ENCODE data around the gene GABPB2. TPM values are rescaled to one million over a fixed set of nuclear protein-coding genes. Genes with fewer than 3 reads are reported as not detected.
A peak's percentile ranks its signal among the peaks of the same experiment; 100 is the strongest.

GABPB2 gene
- total RNA-seq, 1 donor = 16.3 TPM

GRCh38 chr1:151124763-151125403, 54.3 kb downstream of the GABPB2 start:
- peaks cover 6% of the 10 kb centered on the region for H3K4me1 ChIP-seq (ENCODE audit: insufficient read depth, low read length)
- DNase-seq (ENCODE audit: insufficient read length, low spot score, missing footprints) = no peak
- TF ChIP-seq CTCF (IDR thresholded peaks at IDR 0.05; ENCODE audit: extremely low read depth, low read depth, low read length) = no peak
- H3K36me3 ChIP-seq (ENCODE audit: insufficient read depth, low read length) = no peaks in the 10 kb centered on the region
- H3K27me3 ChIP-seq (ENCODE audit: insufficient read depth, low read length) = no peaks in the 10 kb centered on the region
- no peak overlapping the region for H2AFZ ChIP-seq (ENCODE audit: low read length)
- H3K4me2 ChIP-seq (ENCODE audit: insufficient read depth, low read length) = no peak overlapping the region
- no peak overlapping the region for H3K4me3 ChIP-seq (ENCODE audit: insufficient read depth, low read length)
- no peaks in the 10 kb centered on the region for H3K79me2 ChIP-seq (ENCODE audit: insufficient read depth, low read length)
- H4K20me1 ChIP-seq (ENCODE audit: insufficient read depth, low read length) = no peaks in the 10 kb centered on the region
- H3K27ac ChIP-seq (ENCODE audit: low read depth, low read length) = no peak overlapping the region
- no peaks in the 10 kb centered on the region for H3K9me3 ChIP-seq (ENCODE audit: low read depth, low read length)

GRCh38 chr1:151128800-151129199, 58.2 kb downstream of the GABPB2 start:
- no peak overlapping the region for H3K4me2 ChIP-seq (ENCODE audit: insufficient read depth, low read length)
- no peaks in the 10 kb centered on the region for H3K9me3 ChIP-seq (ENCODE audit: low read depth, low read length)
- H3K79me2 ChIP-seq (ENCODE audit: insufficient read depth, low read length) = no peaks in the 10 kb centered on the region
- DNase-seq (ENCODE audit: insufficient read length, low spot score, missing footprints) = no peak
- peaks cover 10% of the 10 kb centered on the region for H3K4me1 ChIP-seq (ENCODE audit: insufficient read depth, low read length)
- no peak overlapping the region for H3K4me3 ChIP-seq (ENCODE audit: insufficient read depth, low read length)
- TF ChIP-seq CTCF (IDR thresholded peaks at IDR 0.05; ENCODE audit: extremely low read depth, low read depth, low read length) = no peak
- no peak overlapping the region for H2AFZ ChIP-seq (ENCODE audit: low read length)
- no peaks in the 10 kb centered on the region for H3K27me3 ChIP-seq (ENCODE audit: insufficient read depth, low read length)
- no peaks in the 10 kb centered on the region for H3K36me3 ChIP-seq (ENCODE audit: insufficient read depth, low read length)
- no peak overlapping the region for H3K27ac ChIP-seq (ENCODE audit: low read depth, low read length)
- no peaks in the 10 kb centered on the region for H4K20me1 ChIP-seq (ENCODE audit: insufficient read depth, low read length)

- Histone ChIP-seq H3K4me3 (ENCODE audit: insufficient read depth, low read length) (peak overlapping the region; percentile 64), H3K36me3 (ENCODE audit: insufficient read depth, low read length) (no peaks in the 10 kb centered on the region)
- no peak for TF ChIP-seq CTCF (IDR thresholded peaks at IDR 0.05; ENCODE audit: extremely low read depth, low read depth, low read length)
Observed at GRCh38 chr1:151130987-151131586, 60.5 kb downstream of the GABPB2 start.

GRCh38 chr1:151131701-151132334, 61.3 kb downstream of the GABPB2 start:
- Histone ChIP-seq H3K27me3 (ENCODE audit: insufficient read depth, low read length) (no peaks in the 10 kb centered on the region), H3K9me3 (ENCODE audit: low read depth, low read length) (no peaks in the 10 kb centered on the region), H3K4me1 (ENCODE audit: insufficient read depth, low read length) (peaks cover 10% of the 10 kb centered on the region), H3K27ac (ENCODE audit: low read depth, low read length) (no peak overlapping the region), H3K79me2 (ENCODE audit: insufficient read depth, low read length) (no peaks in the 10 kb centered on the region), H4K20me1 (ENCODE audit: insufficient read depth, low read length) (no peaks in the 10 kb centered on the region), H3K36me3 (ENCODE audit: insufficient read depth, low read length) (no peaks in the 10 kb centered on the region), H3K4me2 (ENCODE audit: insufficient read depth, low read length) (peak overlapping the region; percentile 91), H2AFZ (ENCODE audit: low read length) (peak overlapping the region; percentile 83), H3K4me3 (ENCODE audit: insufficient read depth, low read length) (peak overlapping the region; percentile 64)
- TF ChIP-seq CTCF (IDR thresholded peaks at IDR 0.05; ENCODE audit: extremely low read depth, low read depth, low read length) = no peak
- DNase-seq (ENCODE audit: insufficient read length, low spot score, missing footprints) = peak; percentile 89

More at GRCh38 chr1:151130987-151131586, 60.5 kb downstream of the GABPB2 start:
- Histone ChIP-seq H3K4me1 (ENCODE audit: insufficient read depth, low read length) (peaks cover 10% of the 10 kb centered on the region), H3K27ac (ENCODE audit: low read depth, low read length) (no peak overlapping the region), H2AFZ (ENCODE audit: low read length) (peak overlapping the region; percentile 83), H3K4me2 (ENCODE audit: insufficient read depth, low read length) (peak overlapping the region; percentile 91), H4K20me1 (ENCODE audit: insufficient read depth, low read length) (no peaks in the 10 kb centered on the region), H3K79me2 (ENCODE audit: insufficient read depth, low read length) (no peaks in the 10 kb centered on the region), H3K9me3 (ENCODE audit: low read depth, low read length) (no peaks in the 10 kb centered on the region), H3K27me3 (ENCODE audit: insufficient read depth, low read length) (no peaks in the 10 kb centered on the region)
- peak; percentile 98 for DNase-seq (ENCODE audit: insufficient read length, low spot score, missing footprints)

Measured in osteoblast (primary cell).